Stimulated activated CD4-positive, alpha-beta T cell treated with anti-CD3 and anti-CD28 coated beads, Interleukin-4, amount 100 ng/mL, for 4 hours (primary cell): Measurements from ENCODE around the gene NR1D2.
A peak's percentile ranks its signal among the peaks of the same experiment; 100 is the strongest.

Experiments
- DNase-seq, 2 experiments: peaks; one replicate each; pipeline ENCODE4 v3.0.0-alpha.2; 2020

Gene NR1D2

GRCh38 chr3:23968463-23969184 is 23.5 kb downstream of the NR1D2 start:
- no peak for DNase-seq

GRCh38 chr3:23969393-23969792 is 24.3 kb downstream of the NR1D2 start:
- no peak for DNase-seq

GRCh38 chr3:23971684-23972083 is 26.6 kb downstream of the NR1D2 start:
- no peak for DNase-seq

- no peak for DNase-seq
These were observed 31.5 kb downstream of the NR1D2 start for GRCh38 chr3:23976555-23976954.

GRCh38 chr3:23979569-23979968 is 34.5 kb downstream of the NR1D2 start:
- DNase-seq, result no peak

- no peak for DNase-seq
These were observed 36.0 kb downstream of the NR1D2 start for GRCh38 chr3:23981136-23981535.

GRCh38 chr3:23981955-23982354 is 36.9 kb downstream of the NR1D2 start:
- no peak for DNase-seq

- DNase-seq, result no peak
These were observed 39.8 kb downstream of the NR1D2 start for GRCh38 chr3:23984934-23985333.

GRCh38 chr3:23985747-23986544 is 40.9 kb downstream of the NR1D2 start:
- no peak for DNase-seq

- no peak for DNase-seq
These were observed 42.3 kb downstream of the NR1D2 start for GRCh38 chr3:23987356-23987755.

- DNase-seq, result no peak
These were observed 46.2 kb downstream of the NR1D2 start for GRCh38 chr3:23991306-23991682.

- no peak for DNase-seq
These were observed 46.9 kb downstream of the NR1D2 start for GRCh38 chr3:23991683-23992628.

GRCh38 chr3:23993556-23994243 is 48.6 kb downstream of the NR1D2 start:
- no peak for DNase-seq

- DNase-seq, result no peak
These were observed 49.1 kb downstream of the NR1D2 start for GRCh38 chr3:23994244-23994569.

GRCh38 chr3:23995219-23995618 is 50.1 kb downstream of the NR1D2 start:
- no peak for DNase-seq

GRCh38 chr3:23996095-23996524 is 51.0 kb downstream of the NR1D2 start:
- no peak for DNase-seq

GRCh38 chr3:23999012-23999641 is 54.0 kb downstream of the NR1D2 start:
- DNase-seq, result peak; percentile 18 to 61

- DNase-seq, result no peak
These were observed 57.0 kb downstream of the NR1D2 start for GRCh38 chr3:24002129-24002528.

- no peak for DNase-seq
These were observed 58.4 kb downstream of the NR1D2 start for GRCh38 chr3:24003466-24003865.

GRCh38 chr3:24004171-24004938 is 59.3 kb downstream of the NR1D2 start:
- no peak for DNase-seq

- no peak for DNase-seq
These were observed 60.6 kb downstream of the NR1D2 start for GRCh38 chr3:24005669-24006068.
